GM19438 (cell line): ENCODE data around the gene PIK3R5.

Experiments used
- ATAC-seq: cut with Tn5 transposase; IDR thresholded peaks from one replicate; pipeline ENCODE4 v1.9.1; 2021; ENCODE audit warnings: low read depth; ENCODE audit not compliant: unreplicated experiment

Gene PIK3R5

DNA sequence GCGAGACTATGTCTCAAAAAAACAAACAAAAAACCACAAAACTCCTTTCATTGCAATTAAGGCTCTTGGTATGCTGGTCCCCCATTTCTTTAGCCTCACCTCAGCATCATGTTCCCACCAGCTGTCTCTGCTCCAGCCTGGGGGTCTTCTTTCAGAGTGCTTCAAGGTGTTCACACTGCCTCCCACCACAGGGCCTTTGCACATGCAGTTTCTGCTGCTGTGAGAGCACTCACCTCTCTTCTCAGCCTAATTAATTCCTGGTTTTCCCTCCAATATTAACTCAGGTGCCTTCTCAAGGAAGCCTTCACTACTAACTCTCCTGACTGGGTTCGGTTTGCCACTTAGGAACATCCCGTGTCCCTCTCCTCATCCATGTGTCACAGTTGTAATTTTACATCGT is 82.2 kb downstream of the PIK3R5 start:
- no peak for ATAC-seq

DNA sequence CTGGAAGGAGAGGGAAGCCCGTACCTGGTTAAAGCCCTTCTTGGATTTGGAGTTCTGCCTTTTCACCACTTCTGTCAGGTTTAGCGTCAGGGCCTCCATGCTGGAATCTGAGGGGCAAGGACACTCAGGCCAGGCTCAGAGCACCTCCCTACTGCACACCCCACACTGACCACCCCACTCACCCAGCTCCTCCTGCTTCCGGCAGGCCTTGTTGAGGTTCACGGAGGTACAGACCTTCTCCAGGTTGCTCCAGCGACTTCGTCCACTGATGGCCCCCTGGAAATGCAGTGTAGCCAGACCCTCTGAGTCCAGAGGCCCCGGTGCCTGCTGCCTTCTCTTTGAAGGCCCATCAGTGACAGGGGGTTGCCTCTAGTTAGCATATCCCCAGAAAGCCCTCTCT is 83.9 kb downstream of the PIK3R5 start:
- ATAC-seq: no peak

DNA sequence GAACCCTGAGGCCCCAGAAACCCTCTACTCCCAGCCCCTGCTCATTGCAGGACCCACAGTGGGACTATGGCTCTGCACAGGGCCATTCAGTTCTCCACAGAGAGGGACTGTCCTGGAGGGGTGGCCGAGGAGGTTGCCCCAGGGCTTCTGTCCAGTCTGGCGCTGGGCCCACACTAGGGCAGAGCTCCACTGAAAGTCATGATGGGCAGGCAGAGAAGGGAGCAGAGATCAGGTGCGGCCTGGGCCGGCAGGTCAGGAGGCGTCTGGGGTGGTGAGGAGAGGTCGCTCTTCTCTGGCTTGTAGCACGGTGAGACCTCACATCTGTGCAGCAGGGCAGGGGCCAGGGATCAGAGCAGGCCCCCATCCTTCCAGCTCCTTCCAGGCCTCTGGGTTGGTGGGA is 85.0 kb downstream of the PIK3R5 start:
- ATAC-seq: no peak

DNA sequence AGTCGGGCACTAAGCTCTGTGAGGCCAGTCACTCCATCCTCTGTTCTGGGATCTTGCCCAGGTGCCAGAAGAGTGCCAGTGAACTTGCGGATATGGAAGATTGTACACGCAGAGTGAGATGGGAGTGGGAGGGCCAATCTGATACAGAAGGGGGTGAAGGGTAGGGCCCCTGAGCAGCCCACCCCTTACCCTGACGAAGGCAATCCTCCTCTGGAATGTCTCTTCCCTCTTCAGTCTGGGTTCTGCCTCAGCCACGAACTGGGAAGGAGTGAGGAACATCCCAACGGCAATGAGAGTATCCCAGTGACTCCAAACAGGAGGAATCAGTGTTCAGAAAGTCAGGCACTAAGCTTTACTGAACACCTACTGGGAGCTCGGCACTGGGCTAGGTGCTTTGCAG is 86.1 kb downstream of the PIK3R5 start:
- ATAC-seq: no peak

DNA sequence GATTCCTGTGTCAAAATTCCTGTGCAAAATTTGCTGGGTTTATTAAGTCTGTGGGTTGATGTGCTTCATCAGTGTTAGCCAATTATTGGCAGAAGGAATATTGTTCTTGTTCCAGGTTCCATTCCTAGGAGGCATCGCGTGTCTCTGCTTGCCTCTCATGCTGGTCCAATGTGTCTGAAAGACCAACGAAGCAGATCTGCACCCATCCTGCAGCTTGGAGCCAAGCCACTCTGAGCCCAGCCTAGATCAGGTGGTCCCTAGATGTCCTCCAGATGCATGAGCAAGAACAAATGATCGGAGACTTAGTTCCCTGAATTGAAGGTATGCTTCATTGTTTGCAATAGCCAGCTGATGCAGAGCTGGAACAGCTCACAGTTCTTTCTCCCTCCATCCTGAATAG is 87.5 kb downstream of the PIK3R5 start:
- ATAC-seq: no peak

DNA sequence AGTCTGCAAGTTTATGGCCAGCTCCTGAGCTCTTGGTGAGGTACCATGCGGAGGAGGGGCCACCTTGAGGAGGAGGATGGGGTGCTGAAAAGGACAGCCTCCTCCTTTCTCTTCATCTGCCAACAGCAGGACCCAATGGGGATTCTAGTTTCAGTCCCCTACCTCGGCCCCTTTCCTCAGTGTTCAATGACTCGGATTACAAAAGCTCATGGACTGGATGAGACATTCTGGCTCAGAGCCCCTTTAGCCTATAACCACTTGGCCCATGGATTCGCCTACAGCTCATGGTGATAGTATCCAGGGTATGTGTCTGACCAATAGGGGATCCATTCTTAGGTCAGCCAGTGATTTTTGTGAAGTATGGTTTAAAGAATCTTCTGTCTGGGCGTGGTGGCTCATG is 89.5 kb downstream of the PIK3R5 start:
- no peak for ATAC-seq

DNA sequence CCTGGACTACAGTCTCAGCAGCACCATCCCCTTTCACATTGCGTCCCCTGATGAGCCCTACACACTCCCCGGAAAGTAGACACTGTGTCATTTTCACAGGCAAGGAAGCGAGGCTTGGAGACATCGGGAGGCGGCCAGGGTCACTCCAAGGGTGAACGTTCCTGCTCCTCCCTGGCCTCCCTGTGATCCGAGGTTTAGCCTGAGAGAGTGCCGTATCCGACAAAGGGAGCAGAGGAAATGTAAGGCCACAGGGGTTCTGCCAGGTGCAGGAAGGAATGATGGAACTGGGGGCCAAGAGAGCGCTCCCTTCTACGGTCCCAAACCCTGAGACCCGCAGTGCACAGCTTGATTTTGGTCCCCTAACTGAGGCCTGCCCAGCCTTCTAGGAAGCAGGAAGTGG is 90.1 kb downstream of the PIK3R5 start:
- ATAC-seq: no peak

DNA sequence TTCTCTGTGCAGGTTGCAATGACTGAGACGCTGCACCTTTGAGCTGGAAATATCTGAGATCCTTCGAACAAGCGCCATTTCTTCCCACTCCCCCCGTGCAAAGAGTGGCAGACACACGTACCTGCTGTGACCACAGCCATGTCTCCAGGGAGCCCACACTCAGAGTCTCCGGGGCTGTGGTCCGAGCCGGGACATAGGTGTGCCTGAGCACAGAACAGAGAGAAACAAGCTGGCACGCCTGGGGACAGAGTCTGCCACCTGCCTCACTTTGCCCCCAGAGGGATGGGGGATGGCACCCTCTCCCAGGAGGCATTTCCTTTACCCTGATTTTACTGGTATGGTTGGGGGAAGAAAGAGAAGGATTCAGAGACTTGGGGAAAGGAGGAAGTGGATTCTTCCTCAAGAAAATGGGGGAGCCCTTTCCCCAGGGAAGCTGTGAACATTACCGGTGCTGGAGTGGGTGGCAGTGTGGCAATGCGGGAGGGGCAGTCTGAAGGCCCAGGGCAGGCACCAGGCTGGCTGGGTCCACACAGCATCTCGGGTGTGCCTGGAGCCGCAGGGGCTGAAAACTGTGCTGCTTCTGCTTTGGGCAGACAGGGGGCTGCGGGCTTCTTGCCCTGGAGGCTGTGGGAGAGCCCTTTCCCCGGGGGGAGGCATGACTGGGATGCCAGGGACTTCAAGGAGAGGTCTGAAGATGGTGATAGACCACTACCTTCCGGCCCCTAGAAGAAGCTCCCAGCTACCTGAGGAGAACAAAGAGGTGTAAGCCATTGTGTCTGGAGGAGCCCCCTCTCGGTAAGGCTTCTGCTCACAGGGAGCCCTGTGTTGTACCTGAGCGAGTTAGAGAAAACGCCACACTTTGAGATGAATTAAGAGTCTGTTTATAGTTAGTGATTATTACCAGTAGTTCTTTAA is 91.4 kb downstream of the PIK3R5 start:
- no peak for ATAC-seq

DNA sequence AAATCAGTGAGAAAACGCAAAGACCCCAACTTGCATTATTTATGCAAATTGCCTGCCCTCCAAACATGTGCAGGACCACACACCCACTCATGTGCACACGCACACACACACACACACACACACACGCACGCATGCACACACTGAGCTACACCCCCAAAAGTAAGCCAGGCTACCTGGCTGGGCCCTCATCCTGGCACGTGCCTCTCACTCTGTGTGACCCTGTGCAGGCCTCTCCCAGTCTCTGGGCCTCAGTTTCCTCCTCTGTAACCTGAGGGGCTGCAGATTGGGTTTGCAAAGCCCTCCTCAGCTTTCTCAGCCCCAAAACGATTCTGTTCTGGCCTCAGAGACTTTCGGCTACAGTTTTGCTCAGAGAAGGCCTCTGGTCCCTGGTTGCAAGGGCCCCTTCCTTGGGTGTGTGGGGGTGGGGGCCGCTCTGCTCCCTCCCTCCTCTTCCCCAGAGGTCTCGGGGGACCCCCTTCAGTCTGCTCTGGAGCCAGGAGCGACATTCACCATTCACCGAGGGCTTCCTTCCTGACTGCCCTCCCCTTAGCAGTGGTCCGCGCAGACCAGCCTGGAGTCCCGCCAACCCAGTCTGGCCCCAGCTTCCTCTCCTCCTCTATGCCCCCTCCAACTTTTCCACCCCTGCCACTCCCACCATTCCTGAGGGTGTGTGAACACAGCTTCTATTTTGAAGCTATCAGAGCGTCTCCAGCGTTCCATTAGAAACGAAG is 92.6 kb downstream of the PIK3R5 start:
- no peak for ATAC-seq

DNA sequence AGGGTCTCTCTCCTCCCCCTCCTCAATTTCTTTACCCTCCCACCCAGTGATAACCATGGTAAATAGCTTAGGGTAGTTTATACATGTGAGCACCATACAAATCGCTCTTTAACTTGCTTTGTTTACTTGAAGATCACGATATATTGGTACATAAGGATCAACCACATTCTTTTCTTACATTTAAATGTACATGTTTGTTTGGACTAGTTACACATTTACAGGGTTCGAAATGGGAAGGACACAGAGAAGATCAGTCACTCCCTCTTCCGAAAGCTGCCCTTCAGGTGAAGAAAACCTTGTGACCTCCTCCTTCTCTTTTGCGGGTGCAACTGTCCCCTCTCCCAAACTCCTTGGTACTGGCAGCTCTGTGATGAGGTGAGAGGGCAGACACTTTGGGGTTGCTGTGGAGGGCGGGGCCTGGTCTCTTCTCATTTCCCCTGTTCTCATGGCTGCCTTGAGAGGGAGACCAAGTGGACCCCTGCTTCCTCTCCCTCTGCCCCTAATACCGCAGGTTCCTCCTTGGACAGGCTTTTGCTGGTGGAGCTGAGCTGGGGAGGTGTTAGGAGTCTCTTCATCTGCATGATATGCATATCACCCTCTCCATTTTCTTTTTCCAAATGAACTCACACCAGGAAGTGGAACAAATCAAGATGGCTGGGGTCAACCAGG is 93.3 kb downstream of the PIK3R5 start:
- no peak for ATAC-seq

DNA sequence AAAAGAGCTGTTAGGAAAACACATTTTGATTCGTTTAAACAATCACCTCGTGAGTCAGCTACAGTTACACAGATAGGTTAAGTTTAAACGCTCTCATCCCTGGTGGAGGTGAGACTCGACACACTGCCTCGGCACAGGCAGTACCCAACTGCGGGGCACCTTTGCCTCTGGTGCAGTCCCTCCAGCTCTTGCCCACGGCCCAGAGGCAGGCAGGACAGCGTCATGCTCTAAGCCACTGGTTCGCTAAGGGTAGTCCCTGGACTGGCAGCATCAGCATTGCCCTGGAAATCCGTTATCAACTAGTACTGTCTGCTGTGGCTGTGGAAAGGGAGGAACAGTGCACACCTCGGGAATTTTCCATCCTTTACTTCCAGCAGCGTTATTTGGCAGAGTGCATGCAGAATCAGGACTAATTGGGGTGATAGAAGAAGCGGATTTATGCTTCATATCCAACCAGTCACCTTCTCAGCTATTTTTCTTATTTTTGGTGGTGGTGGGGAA is 94.4 kb downstream of the PIK3R5 start:
- no peak for ATAC-seq

DNA sequence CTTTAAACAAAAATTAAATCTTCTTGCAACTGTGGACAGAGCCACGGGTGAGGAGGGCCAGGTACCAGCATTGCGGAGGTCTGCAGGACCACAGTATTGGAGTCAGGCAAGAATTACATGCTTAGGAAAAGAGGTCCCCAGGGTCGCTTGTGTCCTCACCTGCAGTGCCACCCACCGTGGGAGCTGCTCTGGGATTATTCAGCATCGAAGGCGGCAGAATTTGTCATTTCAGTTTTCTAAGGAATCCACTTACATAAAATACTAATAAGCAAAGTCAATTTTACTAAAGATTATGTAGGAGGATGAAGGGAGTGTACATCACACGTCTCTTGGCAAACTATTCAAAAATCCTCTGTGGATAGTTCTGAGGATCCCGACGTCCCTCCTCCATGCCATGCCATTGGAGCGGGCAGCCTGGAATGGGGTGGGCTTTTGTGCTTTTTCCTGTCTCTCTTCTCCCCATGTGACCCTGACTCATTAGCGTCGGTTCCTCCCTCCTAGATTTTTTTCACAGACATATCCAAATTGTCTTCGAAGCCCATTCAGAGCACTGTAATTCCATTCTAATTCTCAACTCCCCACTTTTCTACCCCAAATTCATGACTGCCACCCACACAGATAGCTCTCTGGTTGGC is 95.0 kb downstream of the PIK3R5 start:
- ATAC-seq: no peak

DNA sequence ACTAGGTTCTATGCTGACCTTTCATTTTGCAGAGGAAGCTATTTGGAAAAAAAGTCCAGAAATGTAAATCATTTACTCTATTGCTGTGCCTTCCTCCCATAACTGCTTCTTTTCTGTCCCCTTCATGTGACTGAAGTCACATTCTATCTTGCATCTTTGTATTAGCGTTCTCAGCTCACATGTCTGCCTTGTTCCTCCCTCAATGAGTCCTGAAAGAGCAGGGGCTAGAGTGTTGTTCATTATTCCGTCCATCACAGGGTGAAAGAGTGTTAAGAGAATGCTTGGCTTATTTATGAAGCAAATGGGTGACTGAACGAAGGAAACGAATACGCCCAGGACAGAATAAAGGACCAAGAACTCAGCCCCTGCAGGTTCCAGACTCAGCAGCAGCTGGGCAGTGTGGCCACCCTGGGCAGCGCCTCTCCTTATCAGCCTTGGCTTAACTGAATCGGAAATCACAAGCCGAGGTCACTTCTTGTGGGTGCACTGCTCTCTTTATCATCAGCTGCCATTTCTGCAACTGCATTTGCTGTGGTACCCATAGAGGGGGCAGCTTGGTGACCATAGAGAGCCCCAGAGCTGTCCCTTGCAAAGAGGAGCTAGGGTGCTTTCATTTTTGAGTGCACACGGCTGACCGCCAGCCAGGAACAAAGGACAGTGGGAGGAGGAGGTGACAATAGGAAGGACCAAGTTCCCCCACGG is 96.2 kb downstream of the PIK3R5 start:
- no peak for ATAC-seq

DNA sequence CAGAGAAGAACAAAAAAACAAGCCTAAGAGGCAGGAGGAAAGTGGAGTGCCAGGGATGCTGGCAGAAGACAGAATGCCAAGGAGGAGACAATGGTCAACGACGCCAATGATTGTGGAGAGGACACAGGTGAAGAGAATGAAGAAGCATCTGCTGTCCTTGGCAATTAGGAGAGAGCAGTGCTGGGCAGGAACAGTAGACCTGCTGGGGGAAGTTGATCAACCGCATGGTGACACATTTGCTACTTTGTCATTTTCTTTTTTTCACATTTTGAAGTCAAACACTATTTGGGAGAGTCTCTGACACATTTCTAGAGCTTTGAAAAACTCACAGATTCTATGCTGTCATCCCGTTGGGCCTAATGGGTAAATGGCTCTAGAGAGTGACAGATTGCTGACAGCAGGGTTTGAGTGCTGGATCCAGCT is 97.0 kb downstream of the PIK3R5 start:
- ATAC-seq: no peak

DNA sequence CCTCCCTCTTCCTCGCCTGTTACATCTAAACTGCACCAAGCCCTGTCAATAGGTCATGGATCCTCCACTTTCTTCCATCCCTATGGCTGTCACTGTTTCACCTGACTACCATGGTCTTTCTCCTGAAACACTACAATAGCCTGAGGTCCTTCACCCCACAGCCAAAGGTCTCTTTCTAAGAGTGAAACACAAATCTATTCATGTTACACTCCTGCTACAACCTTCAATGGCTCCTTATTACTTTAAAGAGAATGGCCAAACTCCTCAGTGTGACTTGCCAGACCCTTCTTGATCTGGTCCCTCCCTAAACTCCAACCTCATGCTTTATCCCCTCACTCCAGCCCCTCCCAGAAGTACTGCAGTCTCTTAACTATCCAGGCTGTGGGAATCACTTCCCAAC is 97.4 kb downstream of the PIK3R5 start:
- no peak for ATAC-seq

DNA sequence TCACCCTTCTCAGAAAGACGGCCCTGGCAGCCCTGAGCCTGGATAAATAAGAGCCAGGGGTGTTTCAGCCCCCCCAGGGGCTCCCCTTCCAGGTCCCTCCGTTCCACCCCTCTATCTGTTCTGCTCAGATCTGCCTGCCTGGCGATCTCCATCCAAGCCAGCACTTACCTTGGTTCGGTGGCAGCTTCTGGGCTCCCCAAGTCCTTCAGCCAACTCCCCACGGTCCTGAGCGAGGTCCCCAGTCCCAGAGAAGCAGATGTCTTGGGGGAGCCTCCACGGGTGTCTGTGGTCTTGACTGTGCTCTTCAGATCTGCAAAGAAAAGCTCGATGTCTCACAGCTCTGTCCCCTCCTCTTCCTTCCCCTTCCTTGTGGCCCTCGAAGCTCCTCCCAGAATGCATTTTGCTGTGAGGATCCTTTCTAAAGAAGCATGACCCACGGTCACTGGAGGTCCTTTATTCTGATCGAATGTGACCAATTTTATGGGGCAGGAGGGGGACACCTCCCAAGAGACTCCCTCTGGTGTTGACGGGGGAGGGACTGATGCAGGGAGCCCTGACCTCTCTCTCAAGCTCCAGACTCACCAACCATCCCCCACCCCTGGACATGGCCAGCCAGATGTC is 98.0 kb downstream of the PIK3R5 start, which contains the start of gene PIK3R6:
TSS of gene PIK3R6 (minus strand) at position 314 of the 621 bp plus-strand sequence. CDS start 17,880 bp downstream, outside the sequence.
- no peak for ATAC-seq

DNA sequence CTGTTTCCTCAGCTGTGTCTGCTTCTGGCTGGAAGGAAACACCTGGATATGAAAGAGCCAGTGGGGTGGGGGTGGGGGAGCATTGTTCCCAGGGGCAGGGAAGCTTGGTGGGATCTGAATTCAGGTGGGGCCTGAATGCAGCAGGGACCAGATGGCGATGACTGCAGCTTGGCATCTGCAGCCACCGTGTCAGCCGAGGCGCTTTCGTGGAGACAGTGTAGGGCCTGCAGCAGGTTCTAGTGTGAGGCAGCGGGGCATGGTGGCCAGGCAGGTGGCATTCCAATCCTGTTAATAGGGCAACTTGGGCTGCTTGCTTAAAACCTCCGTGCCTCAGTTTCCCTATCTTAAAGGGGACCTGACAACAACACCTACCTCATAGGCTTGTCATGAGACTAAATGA is 99.7 kb downstream of the PIK3R5 start:
- ATAC-seq: no peak

DNA sequence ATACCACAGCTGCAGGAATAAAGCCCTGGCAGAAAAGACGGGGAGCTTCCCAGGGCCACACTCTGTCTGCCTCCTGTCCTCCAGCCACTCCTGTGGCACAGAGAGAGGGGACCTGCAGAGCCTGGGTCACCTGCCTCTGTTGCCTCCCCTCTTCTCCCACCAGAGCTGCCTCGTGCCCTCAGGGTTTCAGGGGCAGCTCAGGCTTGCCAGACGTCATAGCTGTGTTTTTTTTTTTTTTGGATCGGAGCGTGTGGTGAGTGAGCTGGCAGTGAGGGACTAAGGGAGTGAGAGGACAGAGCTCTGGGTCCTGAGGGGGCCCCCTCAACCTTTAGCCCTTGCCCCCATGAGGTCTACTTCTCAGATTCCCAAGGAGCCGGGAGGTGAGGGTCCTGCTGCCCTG is 100.1 kb downstream of the PIK3R5 start:
- no peak for ATAC-seq

DNA sequence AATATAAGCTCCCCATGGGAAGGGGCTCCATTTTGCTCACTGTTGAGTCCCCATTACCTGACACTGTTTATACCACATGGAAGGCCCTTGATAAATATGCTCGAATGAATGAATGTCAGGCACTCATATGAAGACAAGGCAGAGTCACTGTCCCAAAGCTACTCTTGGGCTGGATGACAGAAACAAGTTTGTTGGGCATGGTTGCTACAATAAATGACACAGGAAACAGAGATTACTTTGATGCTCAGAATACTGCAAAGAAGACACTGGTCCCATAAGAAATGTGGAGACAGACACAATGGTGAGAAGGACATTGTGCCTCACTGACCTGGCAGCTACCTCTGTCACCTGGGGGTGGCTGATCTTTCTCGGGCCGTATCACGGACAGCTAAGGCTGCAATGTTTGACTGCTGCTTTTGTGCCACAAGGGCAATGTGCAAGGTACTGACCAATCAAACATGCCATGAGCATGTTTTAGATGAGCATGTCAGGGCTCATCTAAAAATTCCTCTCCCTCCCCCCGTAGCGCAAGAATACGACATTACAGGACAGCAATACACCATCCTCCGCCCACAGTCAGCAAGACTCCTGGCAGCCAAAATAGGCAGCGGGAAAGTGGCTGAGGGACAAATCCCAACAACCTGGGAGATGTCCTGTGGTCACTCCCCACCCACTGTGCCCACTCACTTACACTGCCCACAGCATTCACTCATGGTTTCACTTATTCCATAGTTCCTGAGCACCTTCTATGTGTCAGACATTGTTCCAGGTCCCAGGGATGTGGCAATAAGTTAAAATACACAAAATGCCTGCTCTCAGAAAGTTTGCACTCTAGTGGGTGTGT is 103.1 kb downstream of the PIK3R5 start:
- no peak for ATAC-seq
